CD4-positive, alpha-beta T cell treated with Interleukin-15 for 4 hours (primary cell): ENCODE measurements around the gene AMOTL2.
A peak's percentile ranks its signal among the peaks of the same experiment; 100 is the strongest.

Experiments
- DNase-seq: peaks from one replicate; pipeline ENCODE4 v3.0.0-alpha.2; 2020; ENCODE audit warnings: low spot score

The AMOTL2 gene

GRCh38 chr3:134378818-134379217 lies 4.6 kb upstream of the AMOTL2 start:
- DNase-seq = no peak

GRCh38 chr3:134378384-134378783 lies 4.1 kb upstream of the AMOTL2 start:
- peak; percentile 24 for DNase-seq

- no peak for DNase-seq
Measured at GRCh38 chr3:134377896-134378295, 3.6 kb upstream of the AMOTL2 start.

- no peak for DNase-seq
Measured at GRCh38 chr3:134376786-134377426, 2.7 kb upstream of the AMOTL2 start.

- no peak for DNase-seq
Measured at GRCh38 chr3:134376385-134376765, 2.1 kb upstream of the AMOTL2 start.

GRCh38 chr3:134375582-134376384 lies 1.5 kb upstream of the AMOTL2 start:
- no peak for DNase-seq

GRCh38 chr3:134374791-134375581 lies 739 bp upstream of the AMOTL2 start:
- no peak for DNase-seq

GRCh38 chr3:134373271-134374104 lies 759 bp downstream of the AMOTL2 start:
- DNase-seq = no peak

GRCh38 chr3:134372396-134373270 lies 1.6 kb downstream of the AMOTL2 start:
- DNase-seq = no peak

GRCh38 chr3:134371542-134372324 lies 2.5 kb downstream of the AMOTL2 start:
- DNase-seq = no peak

- no peak for DNase-seq
Measured at GRCh38 chr3:134370611-134371531, 3.4 kb downstream of the AMOTL2 start.

GRCh38 chr3:134369861-134370596 lies 4.2 kb downstream of the AMOTL2 start:
- no peak for DNase-seq

GRCh38 chr3:134369231-134369741 lies 5.0 kb downstream of the AMOTL2 start:
- DNase-seq = no peak

- DNase-seq = no peak
Measured at GRCh38 chr3:134368751-134369105, 5.5 kb downstream of the AMOTL2 start.

GRCh38 chr3:134367869-134368750 lies 6.1 kb downstream of the AMOTL2 start:
- no peak for DNase-seq

GRCh38 chr3:134366928-134367811 lies 7.1 kb downstream of the AMOTL2 start:
- no peak for DNase-seq
